GM10266 (cell line): ENCODE measurements around the gene PHETA1.

Source experiments
- DNase-seq: peaks from one replicate; pipeline ENCODE4 v3.0.0; 2012; ENCODE audit errors: extremely low spot score
- CTCF ChIP-seq: IDR thresholded peaks from 2 replicates; pipeline ENCODE4 v1.5.1; 2012; ENCODE audit warnings: mild to moderate bottlenecking, low read depth; ENCODE audit not compliant: control insufficient read depth, insufficient read depth; ENCODE audit errors: missing control alignments

Gene PHETA1

DNA sequence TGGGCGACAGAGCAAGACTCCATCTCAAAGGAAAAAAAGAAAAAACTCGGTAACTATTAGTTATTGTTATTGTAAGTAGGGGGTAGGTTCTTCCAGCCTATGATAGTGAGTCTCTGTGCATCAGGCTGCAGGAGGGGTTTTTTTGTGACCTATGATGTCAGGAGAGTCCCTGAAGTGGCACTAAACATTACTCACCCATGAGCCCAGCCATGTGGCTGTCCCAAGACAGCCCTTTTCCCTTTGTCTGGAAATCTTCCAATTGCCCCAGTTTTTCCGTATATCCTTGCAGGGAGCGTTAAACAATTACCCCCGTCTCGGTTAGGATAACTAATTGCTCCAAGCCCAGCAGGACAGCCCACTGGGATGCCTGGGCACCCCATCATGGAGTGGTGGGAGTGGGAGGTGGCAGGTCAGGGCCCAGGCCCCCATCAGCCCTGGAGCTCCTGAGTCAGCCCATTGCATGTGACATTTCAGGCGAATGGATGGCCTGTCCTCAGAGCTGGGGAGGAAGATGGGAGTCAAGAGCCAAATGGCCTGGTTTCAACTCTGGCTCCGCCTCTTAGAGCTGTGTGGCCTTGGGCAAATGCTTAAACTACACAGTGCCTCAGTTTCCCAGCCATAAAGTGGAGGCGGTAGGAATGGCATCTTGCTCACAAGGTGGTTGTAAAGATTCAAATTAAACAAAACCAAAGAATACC is 16.4 kb downstream of the PHETA1 start:
- no peak for TF ChIP-seq CTCF
- no peak for DNase-seq

DNA sequence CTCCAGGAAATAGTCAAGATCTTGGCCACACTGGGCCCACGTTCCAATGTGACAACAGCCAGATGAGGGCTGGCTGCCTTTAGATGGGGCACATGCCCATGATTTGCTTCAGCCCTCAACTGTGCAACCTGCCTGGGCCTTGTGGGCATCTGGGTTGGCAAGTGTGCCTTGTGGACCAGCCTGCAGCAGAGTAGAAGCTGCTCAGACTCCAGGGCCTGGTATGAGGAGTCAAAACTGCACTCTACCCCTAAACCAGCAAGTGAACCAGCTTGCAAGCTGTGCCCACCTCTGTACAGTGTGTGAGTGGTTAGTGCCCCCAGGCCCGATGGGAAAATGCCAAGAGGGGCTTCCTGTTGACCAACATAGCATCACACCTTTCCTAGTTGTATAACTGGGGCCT is 17.9 kb downstream of the PHETA1 start:
- TF ChIP-seq CTCF, result no peak
- DNase-seq, result no peak

- no peak for DNase-seq
- TF ChIP-seq CTCF, result no peak
Measured at GRCh38 chr12:111349748-111350520, 19.0 kb downstream of the PHETA1 start.

DNA sequence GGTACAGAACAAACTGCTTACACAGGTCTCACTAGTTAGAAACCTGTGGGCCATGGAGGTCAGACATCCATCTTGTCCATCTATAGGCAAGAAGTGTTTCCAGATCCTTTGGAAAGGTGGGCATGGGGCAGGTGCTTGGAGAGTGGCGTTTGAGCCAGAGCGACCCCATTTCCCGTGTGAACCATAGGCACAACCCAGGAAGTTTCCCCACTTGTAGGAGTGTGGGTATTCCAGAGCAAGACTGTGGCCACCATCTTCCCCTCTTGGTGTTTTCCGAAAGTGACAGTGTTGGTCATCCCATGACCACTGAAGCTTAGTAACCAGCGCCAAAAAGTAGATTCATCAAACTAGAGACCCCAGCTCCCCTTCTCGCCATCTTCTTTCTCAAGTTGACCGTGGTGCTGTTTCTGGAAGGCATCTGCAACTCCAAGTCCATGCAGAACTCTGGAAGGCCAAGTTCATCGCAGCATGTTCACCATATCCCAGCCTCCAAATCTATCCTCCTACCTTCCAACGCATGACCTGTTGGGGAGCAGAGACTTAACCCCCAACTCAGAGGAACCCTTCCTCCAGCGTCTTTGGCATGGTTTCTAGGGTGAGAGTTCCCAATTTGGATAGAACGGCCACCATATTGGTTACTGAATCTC is 19.7 kb downstream of the PHETA1 start:
- DNase-seq, result no peak
- TF ChIP-seq CTCF, result no peak

DNA sequence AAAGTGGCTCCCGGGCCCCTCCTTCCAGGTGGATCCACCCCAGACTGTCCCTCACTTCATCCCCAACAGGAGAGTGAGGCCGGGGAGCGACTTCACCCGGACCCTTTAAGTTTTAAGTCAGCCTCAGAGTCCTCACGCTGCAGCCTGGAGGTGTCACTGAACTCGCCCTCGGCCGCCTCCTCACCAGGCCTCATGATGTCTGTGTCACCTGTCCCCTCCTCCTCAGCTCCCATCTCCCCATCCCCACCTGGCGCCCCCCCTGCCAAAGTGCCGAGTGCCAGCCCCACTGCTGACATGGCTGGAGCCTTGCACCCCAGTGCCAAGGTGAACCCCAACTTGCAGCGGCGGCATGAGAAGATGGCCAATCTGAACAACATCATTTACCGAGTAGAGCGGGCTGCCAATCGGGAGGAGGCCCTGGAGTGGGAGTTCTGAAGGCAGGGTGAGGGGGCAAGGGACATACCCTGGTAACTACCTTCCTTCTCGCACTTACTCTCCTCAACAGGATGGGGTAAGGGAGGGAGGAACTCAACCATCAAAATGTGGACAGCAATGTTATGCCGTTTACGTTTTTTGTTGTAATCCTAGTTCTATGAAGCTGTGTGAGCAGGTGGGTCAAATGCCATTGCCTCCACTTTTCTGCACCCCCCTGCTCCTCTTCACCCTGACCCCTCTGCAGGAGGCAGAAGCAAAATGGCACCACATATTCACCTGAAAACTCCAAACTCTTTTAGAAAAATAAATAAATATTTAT is 20.8 kb downstream of the PHETA1 start:
- DNase-seq, result no peak
- no peak for TF ChIP-seq CTCF

- no peak for TF ChIP-seq CTCF
- DNase-seq, result no peak
Measured at GRCh38 chr12:111344254-111344875, 24.5 kb downstream of the PHETA1 start.
